GM18519 (cell line): ENCODE results near the gene CFAP53.
A peak's percentile ranks its signal among the peaks of the same experiment; 100 is the strongest.
"Not testable (repeated sequence)": the region's sequence is repeated elsewhere in the genome, so short reads cannot be mapped to it uniquely, and the experiment has no call there.

Source experiments
- ATAC-seq: cut with Tn5 transposase; IDR thresholded peaks from one replicate; pipeline ENCODE4 v1.9.1; 2021; ENCODE audit warnings: mild to moderate bottlenecking, moderate library complexity; ENCODE audit not compliant: unreplicated experiment, low FRiP score

The CFAP53 gene

GRCh38 chr18:50288348-50289107, 22.2 kb upstream of the CFAP53 start:
- not testable (repeated sequence) for ATAC-seq

DNA sequence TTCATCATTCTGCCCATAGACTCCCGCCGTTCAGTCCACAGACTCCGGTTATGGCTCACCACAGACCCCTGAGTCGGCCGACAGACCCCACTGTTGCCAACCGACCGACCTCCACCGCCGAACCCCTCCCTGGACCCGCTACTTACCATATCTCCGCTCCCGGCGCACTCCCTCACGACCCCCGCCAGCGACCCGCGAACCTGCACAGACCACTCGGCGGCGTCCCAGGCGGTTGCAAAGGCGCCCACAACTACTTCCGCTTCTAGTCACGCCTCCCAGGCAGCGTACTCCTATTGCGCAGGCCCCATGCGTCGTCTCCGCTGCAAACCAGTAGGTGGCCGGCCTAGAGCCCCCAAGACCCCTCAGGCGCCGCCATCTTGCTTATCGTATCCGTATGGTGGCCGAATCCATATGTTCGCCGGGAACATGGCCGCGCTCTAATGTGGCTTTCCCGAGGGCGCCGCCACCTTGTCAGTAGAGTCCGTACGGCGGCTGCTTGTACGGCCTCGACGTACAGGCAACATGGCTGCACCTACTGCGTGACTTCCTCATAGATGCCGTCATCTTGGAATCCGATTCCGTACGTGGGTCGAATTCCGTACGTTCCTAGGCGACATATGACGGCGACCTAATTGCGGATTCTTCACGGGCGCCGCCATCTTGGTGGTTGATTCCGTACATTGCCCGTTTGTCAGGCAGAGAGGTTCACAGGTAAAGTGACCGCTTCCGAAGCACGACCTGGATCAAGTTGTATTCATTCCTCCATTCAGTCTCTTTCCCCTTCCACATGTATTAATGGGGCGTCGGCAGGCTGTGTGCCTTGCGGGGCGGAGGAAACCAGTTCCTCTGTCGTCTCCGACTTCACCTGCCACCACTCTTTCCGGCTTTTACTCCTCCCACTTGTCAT, 21.4 kb upstream of the CFAP53 start, which contains the start of gene CXXC1:
Gene CXXC1, minus strand, starts transcription at position 252 of the 907 bp plus-strand sequence. Its CDS starts 103 bp downstream, at position 149.
- ATAC-seq, result peak; percentile 85

GRCh38 chr18:50287028-50287440, 20.7 kb upstream of the CFAP53 start:
- no peak for ATAC-seq

DNA sequence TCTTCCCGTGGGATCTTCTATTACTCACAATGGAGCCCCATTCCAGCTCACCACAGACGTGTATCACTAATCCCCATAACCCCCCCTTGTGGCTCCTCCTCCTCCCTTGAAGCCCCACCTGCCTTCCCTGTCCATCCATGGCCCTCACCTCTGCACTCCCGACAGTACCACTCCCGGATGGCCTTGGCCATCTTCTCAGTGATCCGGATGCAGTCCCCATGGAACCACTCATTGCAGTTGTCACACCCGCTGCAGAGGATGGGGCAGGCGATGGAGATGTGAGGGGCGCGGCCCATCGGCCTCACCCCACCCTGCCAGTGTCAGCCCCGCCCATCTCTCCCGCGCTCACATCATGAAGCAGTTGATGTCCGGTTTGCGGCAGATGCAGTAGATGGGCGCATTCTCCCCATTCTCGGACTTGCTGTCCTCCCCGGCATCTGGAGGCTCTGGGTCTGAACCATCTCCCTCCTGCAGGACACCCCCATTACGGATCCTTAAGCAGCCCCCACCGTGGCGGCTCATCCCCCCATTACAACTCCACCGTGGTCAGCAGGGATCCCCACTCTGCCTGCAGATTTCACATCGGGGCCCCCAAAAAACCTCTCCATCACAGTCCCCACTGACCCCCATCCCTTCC, 20.2 kb upstream of the CFAP53 start:
- no peak for ATAC-seq

DNA sequence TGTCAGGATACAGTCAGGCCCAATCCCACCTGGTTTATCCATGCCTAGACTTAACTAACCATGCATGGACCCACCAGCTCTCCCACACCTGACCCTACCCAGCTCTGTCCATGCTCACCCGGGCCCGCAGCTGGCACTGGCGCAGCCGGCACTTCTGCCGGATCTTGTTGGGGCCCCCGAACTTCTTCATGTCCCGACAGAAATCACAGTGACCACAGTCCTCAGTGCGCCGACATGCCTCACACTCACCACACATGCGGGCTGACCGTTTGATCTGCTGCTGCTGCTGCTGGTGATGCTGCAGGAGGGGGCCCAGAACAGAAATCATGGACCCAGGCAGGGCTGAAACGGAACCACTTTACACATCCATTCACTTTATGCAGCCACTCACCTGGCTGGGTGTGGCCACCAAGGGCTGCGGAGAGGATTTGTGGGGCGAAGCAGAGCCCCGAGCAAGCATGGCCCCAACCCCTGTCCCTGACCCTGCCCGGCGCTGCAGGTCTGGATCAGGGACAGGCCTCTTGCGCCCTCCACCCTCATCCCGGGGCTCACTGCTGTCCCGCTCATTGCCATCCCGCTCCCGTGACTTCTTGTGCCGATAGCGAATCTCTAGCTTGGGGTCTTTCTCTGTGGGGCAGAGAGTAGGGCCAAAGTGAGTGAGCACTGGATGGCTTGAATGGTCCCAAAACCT, 19.5 kb upstream of the CFAP53 start:
- ATAC-seq, result no peak

GRCh38 chr18:50285071-50285470, 18.8 kb upstream of the CFAP53 start:
- ATAC-seq, result no peak

GRCh38 chr18:50284255-50284885, 18.1 kb upstream of the CFAP53 start:
- no peak for ATAC-seq

- ATAC-seq, result no peak
Observed at GRCh38 chr18:50283469-50284209, 17.3 kb upstream of the CFAP53 start.

DNA sequence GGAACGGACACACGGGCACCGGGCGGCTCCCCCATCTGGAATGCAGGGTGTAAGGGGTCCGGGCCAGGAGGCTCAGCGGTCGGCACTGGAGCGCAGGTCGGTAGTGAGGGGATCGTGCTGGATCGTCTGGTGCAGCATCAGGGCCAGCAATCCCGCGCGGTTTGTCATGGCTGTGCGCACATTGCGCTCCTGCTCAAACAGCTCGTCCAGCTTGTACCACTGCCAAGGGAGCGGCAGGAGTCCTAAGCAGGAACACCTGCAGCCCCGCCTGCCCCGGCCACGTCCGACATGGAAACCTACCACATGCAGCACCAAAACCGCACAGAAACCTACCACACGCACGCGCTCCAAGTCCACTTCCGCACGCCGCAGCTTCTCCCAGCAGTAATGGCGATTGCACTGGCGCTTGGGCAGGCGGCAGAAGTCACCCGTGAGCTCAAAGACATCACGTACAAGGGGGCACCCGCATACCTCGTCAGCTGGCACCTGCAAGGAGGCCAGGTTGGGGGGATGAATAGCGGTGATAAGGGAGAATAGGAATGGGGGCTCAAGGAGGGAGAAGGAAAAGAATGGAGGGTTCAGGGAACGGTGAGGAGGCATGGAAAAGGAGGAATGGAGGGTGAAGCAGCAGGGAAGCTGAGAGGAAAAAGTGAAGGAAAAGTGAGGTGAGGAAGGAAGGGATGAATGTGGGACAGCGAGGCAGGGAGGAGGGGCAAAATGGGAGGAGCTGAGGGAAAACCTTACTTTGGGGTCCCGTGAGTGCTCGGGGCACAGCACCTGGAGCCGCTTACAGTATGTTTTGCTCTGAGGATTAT, 16.4 kb upstream of the CFAP53 start:
- ATAC-seq, result no peak

- ATAC-seq, result no peak
Observed at GRCh38 chr18:50281972-50282520, 15.8 kb upstream of the CFAP53 start.

DNA sequence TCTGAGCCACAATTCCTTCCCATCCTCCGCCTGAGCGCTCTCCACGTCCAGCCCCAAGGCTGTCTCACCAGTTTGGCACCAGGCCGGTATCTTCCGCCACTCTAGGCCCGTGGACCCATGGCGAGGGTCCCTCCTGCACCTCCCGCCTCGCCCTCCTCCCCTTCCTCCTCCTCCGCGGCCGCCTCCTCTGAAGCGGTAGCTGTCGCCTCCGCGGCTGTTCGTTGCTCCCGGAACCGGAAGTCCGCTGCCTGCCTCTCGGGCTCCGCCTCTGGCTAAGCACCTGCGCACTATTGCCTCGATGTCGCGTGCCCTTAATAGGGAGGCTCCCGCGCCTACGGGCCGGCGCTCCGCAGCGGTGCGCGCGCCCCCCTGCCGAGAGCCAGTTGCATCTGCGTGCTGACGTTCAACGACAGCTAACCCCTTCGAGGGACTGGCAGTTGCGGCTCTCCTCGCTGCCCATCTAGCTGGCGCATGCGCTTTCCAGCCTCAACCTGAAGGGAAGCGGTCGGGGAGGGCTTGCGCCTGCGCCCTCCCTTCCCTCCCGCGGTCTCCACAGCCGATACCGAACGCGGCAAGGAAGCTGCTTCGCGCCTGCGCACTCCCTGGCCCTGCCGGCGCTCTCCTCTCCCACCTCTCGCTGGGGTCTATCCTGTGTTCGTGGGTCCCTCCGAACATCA, 15.1 kb upstream of the CFAP53 start, which contains the start of gene MBD1:
Gene MBD1, minus strand, starts transcription at position 229 of the 677 bp plus-strand sequence. CDS start 1,531 bp downstream, outside the sequence.
- ATAC-seq, result peak; percentile 88

- ATAC-seq, result no peak
Observed at GRCh38 chr18:50280707-50281294, 14.5 kb upstream of the CFAP53 start.

DNA sequence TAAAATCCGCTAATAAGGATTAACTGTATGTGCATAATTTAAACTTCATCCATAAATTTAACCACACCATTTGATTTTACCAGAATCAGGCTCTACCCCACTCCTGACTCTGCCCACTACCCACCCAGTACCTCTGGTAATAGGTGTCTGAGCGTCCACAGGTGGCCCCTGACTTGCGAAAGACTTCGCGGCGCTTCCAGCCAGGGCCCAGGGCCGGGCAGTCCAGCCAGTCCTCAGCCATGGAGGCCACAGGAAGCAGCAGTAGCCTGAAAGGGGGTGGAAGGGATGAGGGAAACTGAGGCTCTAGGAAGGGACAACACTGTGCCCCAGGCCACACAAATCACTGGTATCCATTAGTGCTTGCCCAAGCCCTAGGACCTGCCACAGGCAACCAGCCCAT, 13.5 kb upstream of the CFAP53 start:
- no peak for ATAC-seq

DNA sequence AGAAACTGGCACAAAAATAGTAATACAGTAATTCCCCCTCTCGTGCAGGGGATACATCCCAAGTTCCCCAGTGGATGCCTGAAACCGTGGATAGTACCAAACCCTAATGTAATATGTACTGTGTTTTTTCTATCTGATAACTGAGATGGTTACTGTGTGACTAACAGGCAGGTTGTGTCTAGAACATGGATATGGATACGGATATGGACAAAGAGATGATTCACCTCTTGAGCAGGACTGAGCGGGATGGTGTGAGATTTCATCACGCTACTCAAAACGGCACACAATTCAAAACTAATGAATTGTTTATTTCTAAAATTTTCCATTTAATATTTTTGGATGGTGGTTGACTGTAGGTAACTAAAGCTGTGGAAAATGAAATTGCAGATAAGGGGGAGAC, 11.6 kb upstream of the CFAP53 start:
- no peak for ATAC-seq

- no peak for ATAC-seq
Observed at GRCh38 chr18:50276452-50276851, 10.2 kb upstream of the CFAP53 start.

DNA sequence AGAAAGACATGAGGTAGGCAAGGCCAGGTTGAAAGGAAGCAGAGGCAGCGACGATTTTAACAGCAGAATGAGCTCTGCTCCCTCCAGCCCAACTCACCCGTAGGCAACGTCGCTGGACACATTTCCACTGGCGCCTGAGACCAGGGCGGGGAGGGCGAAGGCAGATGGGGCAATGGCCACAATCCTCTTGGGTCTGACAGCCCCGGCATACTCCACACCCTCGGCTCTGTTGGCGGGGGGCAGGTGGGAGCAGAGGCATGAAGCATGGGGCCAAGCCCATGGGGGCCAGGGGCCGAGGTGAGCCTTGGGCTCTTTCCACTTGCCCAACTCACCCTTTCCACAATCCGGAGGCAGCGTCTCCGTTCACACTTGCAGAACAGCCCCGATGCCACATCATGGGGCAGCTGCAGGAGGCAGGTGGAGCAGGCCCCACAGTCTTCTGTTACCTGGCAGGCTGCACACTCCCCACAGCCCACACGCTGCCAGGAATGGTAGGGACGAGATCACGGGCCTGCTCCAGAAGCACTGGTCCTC, 9.3 kb upstream of the CFAP53 start:
- ATAC-seq, result no peak

GRCh38 chr18:50274941-50275340, 8.6 kb upstream of the CFAP53 start:
- ATAC-seq, result no peak
